ENCODE measurements around the gene SOX11.

The SOX11 gene

DNA sequence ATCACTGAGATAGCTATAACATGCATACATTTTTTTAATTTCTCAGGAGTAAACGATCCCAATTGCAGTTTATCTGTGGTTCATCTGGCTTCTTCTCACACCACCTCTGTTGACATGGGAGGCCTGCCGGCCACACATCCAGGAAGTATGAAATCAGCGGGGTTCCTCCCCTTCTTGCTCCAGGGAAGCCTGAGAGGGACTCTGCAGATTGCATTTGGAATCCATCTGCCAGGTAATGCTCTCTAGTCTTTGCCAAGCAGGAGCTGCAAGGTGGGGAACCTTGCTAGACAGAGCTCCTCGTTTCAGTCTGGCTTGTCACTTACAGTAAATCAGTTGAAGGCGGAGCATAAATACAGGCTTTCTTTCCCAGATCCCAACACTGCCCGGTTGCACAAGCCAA is 49.9 kb downstream of the SOX11 start:
- no peak for DNase-seq (ENCODE audit: low read depth)
- TF ChIP-seq, protein P1, sequence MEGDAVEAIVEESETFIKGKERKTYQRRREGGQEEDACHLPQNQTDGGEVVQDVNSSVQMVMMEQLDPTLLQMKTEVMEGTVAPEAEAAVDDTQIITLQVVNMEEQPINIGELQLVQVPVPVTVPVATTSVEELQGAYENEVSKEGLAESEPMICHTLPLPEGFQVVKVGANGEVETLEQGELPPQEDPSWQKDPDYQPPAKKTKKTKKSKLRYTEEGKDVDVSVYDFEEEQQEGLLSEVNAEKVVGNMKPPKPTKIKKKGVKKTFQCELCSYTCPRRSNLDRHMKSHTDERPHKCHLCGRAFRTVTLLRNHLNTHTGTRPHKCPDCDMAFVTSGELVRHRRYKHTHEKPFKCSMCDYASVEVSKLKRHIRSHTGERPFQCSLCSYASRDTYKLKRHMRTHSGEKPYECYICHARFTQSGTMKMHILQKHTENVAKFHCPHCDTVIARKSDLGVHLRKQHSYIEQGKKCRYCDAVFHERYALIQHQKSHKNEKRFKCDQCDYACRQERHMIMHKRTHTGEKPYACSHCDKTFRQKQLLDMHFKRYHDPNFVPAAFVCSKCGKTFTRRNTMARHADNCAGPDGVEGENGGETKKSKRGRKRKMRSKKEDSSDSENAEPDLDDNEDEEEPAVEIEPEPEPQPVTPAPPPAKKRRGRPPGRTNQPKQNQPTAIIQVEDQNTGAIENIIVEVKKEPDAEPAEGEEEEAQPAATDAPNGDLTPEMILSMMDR (conservative IDR thresholded peaks at IDR 0.05; ENCODE audit: low read length) = no peak
- no peak overlapping the region for H3K4me3 ChIP-seq (ENCODE audit: low read length)

DNA sequence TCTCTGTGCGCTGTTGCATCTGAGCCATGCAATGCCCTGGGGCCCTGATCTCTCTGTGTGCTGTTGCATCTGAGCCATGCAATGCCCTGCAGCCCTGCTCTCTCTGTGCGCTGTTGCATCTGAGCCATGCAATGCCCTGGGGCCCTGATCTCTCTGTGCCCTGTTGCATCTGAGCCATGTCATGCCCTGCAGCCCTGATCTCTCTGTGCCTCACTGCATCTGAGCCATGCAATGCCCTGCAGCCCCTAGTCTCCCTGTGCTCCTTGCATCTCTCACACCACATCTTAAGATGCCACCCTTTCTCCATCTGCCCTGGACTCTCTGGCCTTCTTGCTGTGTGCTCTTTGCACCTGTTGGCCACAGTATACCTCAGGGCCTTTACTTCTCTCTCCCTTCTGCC is 56.2 kb downstream of the SOX11 start:
- H3K4me3 ChIP-seq (ENCODE audit: low read length) = no peak overlapping the region
- TF ChIP-seq, protein P1 (conservative IDR thresholded peaks at IDR 0.05; ENCODE audit: low read length) = no peak
- no peak for DNase-seq (ENCODE audit: low read depth)

DNA sequence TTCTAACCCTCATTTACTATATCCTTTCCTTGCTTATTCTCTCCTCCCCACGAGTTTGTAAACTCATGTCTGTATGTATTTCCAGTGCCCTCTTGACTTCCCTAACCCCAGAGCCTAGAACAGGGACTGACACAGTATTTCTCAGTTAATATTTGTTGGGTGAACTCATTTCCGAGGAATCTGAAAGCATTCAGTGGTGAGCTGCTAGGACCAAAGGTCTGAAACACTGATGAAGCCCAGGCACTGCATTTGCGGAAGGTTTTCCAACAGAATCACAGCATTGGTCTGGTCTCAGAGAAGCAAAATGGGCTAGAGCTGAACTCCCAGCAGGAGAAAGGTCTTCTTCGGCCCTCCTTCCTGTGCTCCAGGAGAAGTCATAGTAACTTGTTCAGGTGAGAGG is 56.8 kb downstream of the SOX11 start:
- TF ChIP-seq, protein P1 (conservative IDR thresholded peaks at IDR 0.05; ENCODE audit: low read length) = no peak
- H3K4me3 ChIP-seq (ENCODE audit: low read length) = no peak overlapping the region
- no peak for DNase-seq (ENCODE audit: low read depth)

DNA sequence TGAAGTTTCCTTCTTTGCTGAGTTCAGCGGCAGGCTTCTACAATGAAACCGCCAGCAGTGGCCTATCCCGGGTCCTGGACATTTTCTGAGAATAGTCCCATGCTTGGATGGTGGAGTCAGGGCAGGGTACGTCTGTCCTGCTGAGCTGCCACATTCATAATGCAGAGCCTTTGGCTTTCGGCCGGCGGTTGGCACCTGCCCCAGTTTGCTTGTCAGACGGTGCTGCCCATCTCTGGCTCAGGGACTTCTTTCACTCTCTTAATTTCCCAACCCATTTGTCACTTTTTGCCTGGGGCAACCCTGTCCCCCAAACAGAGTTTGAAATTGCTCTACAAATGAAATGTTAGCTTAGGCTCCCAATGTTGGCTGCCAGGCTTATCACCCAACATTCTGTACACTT is 57.2 kb downstream of the SOX11 start:
- TF ChIP-seq, protein P1 (conservative IDR thresholded peaks at IDR 0.05; ENCODE audit: low read length) = no peak
- H3K4me3 ChIP-seq (ENCODE audit: low read length) = no peak overlapping the region
- DNase-seq (ENCODE audit: low read depth) = no peak
